ENCODE measurements around the gene UBD. TPM values are rescaled to one million over a fixed set of nuclear protein-coding genes. Genes with fewer than 3 reads are reported as not detected.
A peak's percentile ranks its signal among the peaks of the same experiment; 100 is the strongest.

UBD gene
- total RNA-seq: under 1 TPM; 0.38 to 0.40 TPM

GRCh38 chr6:29559524-29560287, at the start of gene UBD:
Gene UBD, minus strand, starts transcription at chr6:29559732. Its CDS starts 31 bp downstream, at chr6:29559701.
- Mint-ChIP-seq H3K27me3 (peaks cover 48% of the 10 kb centered on the region), H3K36me3 (ENCODE audit: low read depth) (no peaks in the 10 kb centered on the region), H3K4me3 (no peak within 1 kb of the TSS), H3K27ac (no peak within 1 kb of the TSS), H3K4me1 (peaks cover 7% of the 10 kb centered on the region), H3K9me3 (no peaks in the 10 kb centered on the region)
- POLR2A ChIA-PET: no interaction called here
- CTCF ChIA-PET: no interaction called here
- no peak for DNase-seq

GRCh38 chr6:29608131-29608530, 48.6 kb upstream of the UBD start:
- no peak overlapping the region for H3K4me3 Mint-ChIP-seq
- ChIA-PET CTCF (no interaction called here), POLR2A (no interaction called here)
- no peaks in the 10 kb centered on the region for H3K4me1 Mint-ChIP-seq
- H3K27ac Mint-ChIP-seq: no peak overlapping the region
- H3K36me3 Mint-ChIP-seq (ENCODE audit: low read depth): peaks cover 16% of the 10 kb centered on the region
- no peaks in the 10 kb centered on the region for H3K27me3 Mint-ChIP-seq
- DNase-seq: no peak
- no peaks in the 10 kb centered on the region for H3K9me3 Mint-ChIP-seq

- H3K9me3 Mint-ChIP-seq: no peaks in the 10 kb centered on the region
- no peaks in the 10 kb centered on the region for H3K4me1 Mint-ChIP-seq
- H3K36me3 Mint-ChIP-seq (ENCODE audit: low read depth): peaks cover 9% of the 10 kb centered on the region
- ChIA-PET CTCF (no interaction called here), POLR2A (no interaction called here)
- DNase-seq: no peak
- no peak overlapping the region for H3K27ac Mint-ChIP-seq
- H3K27me3 Mint-ChIP-seq: no peaks in the 10 kb centered on the region
- H3K4me3 Mint-ChIP-seq: no peak overlapping the region
Measured at GRCh38 chr6:29603930-29604329, 44.4 kb upstream of the UBD start.

- Mint-ChIP-seq H3K27ac (no peak overlapping the region), H3K9me3 (no peaks in the 10 kb centered on the region), H3K4me1 (no peaks in the 10 kb centered on the region), H3K36me3 (ENCODE audit: low read depth) (peaks cover 7% of the 10 kb centered on the region), H3K27me3 (no peaks in the 10 kb centered on the region), H3K4me3 (no peak overlapping the region)
- DNase-seq: no peak
- ChIA-PET POLR2A (no interaction called here), CTCF (interaction anchor here (1.1 kb wide), 1 partner anchor 50 kb away, joined by 3 read pairs; no protein-coding TSS in a partner anchor)
Measured at GRCh38 chr6:29603456-29603855, 43.9 kb upstream of the UBD start.

GRCh38 chr6:29602564-29603361, 43.2 kb upstream of the UBD start:
- no peak for DNase-seq
- Mint-ChIP-seq H3K4me3 (no peak overlapping the region), H3K27ac (no peak overlapping the region), H3K4me1 (no peaks in the 10 kb centered on the region), H3K36me3 (ENCODE audit: low read depth) (peaks cover 7% of the 10 kb centered on the region), H3K27me3 (no peaks in the 10 kb centered on the region), H3K9me3 (no peaks in the 10 kb centered on the region)
- CTCF ChIA-PET: interaction anchor here (0.6 to 1.1 kb wide), 2 partner anchors 51 to 59 kb away, joined by 3 to 4 read pairs; no protein-coding TSS in a partner anchor
- POLR2A ChIA-PET: no interaction called here

- POLR2A ChIA-PET: no interaction called here
- Mint-ChIP-seq H3K4me1 (no peaks in the 10 kb centered on the region), H3K9me3 (no peaks in the 10 kb centered on the region), H3K36me3 (ENCODE audit: low read depth) (peaks cover 4% of the 10 kb centered on the region), H3K4me3 (no peak overlapping the region), H3K27me3 (peaks cover 9% of the 10 kb centered on the region), H3K27ac (no peak overlapping the region)
- CTCF ChIA-PET: interaction anchor here (0.8 kb wide), 1 partner anchor 56 kb away, joined by 3 read pairs; no protein-coding TSS in a partner anchor
- DNase-seq: no peak
Measured at GRCh38 chr6:29598172-29598747, 38.7 kb upstream of the UBD start.

GRCh38 chr6:29597184-29597583, 37.7 kb upstream of the UBD start:
- no peak for DNase-seq
- Mint-ChIP-seq H3K9me3 (no peaks in the 10 kb centered on the region), H3K27ac (no peak overlapping the region), H3K4me3 (no peak overlapping the region), H3K36me3 (ENCODE audit: low read depth) (no peaks in the 10 kb centered on the region), H3K4me1 (no peaks in the 10 kb centered on the region), H3K27me3 (peaks cover 9% of the 10 kb centered on the region)
- POLR2A ChIA-PET: no interaction called here
- CTCF ChIA-PET: interaction anchor here (0.6 to 0.8 kb wide), 4 partner anchors 31 to 315 kb away, joined by 3 read pairs; no protein-coding TSS in a partner anchor

GRCh38 chr6:29596381-29596900, 36.9 kb upstream of the UBD start:
- CTCF ChIA-PET: no interaction called here
- POLR2A ChIA-PET: no interaction called here
- Mint-ChIP-seq H3K4me3 (no peak overlapping the region), H3K4me1 (no peaks in the 10 kb centered on the region), H3K9me3 (no peaks in the 10 kb centered on the region), H3K27me3 (peaks cover 14% of the 10 kb centered on the region), H3K36me3 (ENCODE audit: low read depth) (no peaks in the 10 kb centered on the region), H3K27ac (no peak overlapping the region)
- no peak for DNase-seq

GRCh38 chr6:29593199-29593855, 33.8 kb upstream of the UBD start:
- no peak for DNase-seq
- Mint-ChIP-seq H3K27me3 (peaks cover 25% of the 10 kb centered on the region), H3K27ac (no peak overlapping the region), H3K4me3 (no peak overlapping the region), H3K9me3 (no peaks in the 10 kb centered on the region), H3K36me3 (ENCODE audit: low read depth) (no peaks in the 10 kb centered on the region), H3K4me1 (no peaks in the 10 kb centered on the region)
- CTCF ChIA-PET: no interaction called here
- POLR2A ChIA-PET: no interaction called here

- H3K27ac Mint-ChIP-seq: no peak overlapping the region
Measured at GRCh38 chr6:29591677-29592076, 32.1 kb upstream of the UBD start.

GRCh38 chr6:29590218-29590808, 30.8 kb upstream of the UBD start:
- Mint-ChIP-seq H3K36me3 (ENCODE audit: low read depth) (no peaks in the 10 kb centered on the region), H3K9me3 (no peaks in the 10 kb centered on the region), H3K27me3 (peaks cover 34% of the 10 kb centered on the region), H3K4me1 (no peaks in the 10 kb centered on the region), H3K4me3 (no peak overlapping the region), H3K27ac (no peak overlapping the region)
- ChIA-PET CTCF (interaction anchor here (1.2 to 1.8 kb wide), 4 partner anchors 10 to 753 kb away, joined by 3 to 5 read pairs (median 4); no protein-coding TSS in a partner anchor), POLR2A (no interaction called here)
- DNase-seq: no peak

More at GRCh38 chr6:29591677-29592076, 32.1 kb upstream of the UBD start:
- Mint-ChIP-seq H3K9me3 (no peaks in the 10 kb centered on the region), H3K4me1 (no peaks in the 10 kb centered on the region), H3K4me3 (no peak overlapping the region), H3K36me3 (ENCODE audit: low read depth) (no peaks in the 10 kb centered on the region), H3K27me3 (peaks cover 30% of the 10 kb centered on the region)
- ChIA-PET CTCF (no interaction called here), POLR2A (no interaction called here)
- DNase-seq: no peak

- Mint-ChIP-seq H3K27me3 (peaks cover 40% of the 10 kb centered on the region), H3K27ac (no peak overlapping the region), H3K4me3 (no peak overlapping the region), H3K9me3 (no peaks in the 10 kb centered on the region), H3K36me3 (ENCODE audit: low read depth) (no peaks in the 10 kb centered on the region), H3K4me1 (no peaks in the 10 kb centered on the region)
- DNase-seq: peak; percentile 56
- CTCF ChIA-PET: interaction anchor here (0.8 to 1.8 kb wide), 5 partner anchors 9 to 752 kb away, joined by 3 to 5 read pairs (median 4); no protein-coding TSS in a partner anchor
- POLR2A ChIA-PET: no interaction called here
Measured at GRCh38 chr6:29589423-29590048, 30.0 kb upstream of the UBD start.

All from activated CD4-positive, alpha-beta memory T cell treated with anti-CD3 and anti-CD28 coated beads, Interleukin-2, amount 10 ng/mL, durations not matched to agents 7 days and 5 days (primary cell).